Measurements from ENCODE around the gene SMG5. TPM values are rescaled to one million over a fixed set of nuclear protein-coding genes. Genes with fewer than 3 reads are reported as not detected.

SMG5 gene
- total RNA-seq, 1 donor from 2014 or later = 45.9 TPM

- H3K36me3 Mint-ChIP-seq = peaks cover 33% of the 10 kb centered on the region
- H3K36me3 ChIP-seq = peaks cover 24% of the 10 kb centered on the region
Measured at GRCh38 chr1:156308078-156308477, 25.5 kb upstream of the SMG5 start.

GRCh38 chr1:156305215-156305614 lies 22.6 kb upstream of the SMG5 start:
- H3K36me3 ChIP-seq = peaks cover 3% of the 10 kb centered on the region
- H3K4me1 ChIP-seq = no peaks in the 10 kb centered on the region
- no peaks in the 10 kb centered on the region for H3K27me3 ChIP-seq
- Mint-ChIP-seq H3K36me3 (peaks cover 21% of the 10 kb centered on the region), H3K27ac (no peak overlapping the region), H3K4me1 (no peaks in the 10 kb centered on the region), H3K27me3 (ENCODE audit: insufficient read depth, low read depth) (no peaks in the 10 kb centered on the region), H3K9me3 (no peaks in the 10 kb centered on the region), H3K4me3 (no peak overlapping the region)
- peaks cover 3% of the 10 kb centered on the region for H4K20me1 ChIP-seq (ENCODE audit: low read depth)
- H2AFZ ChIP-seq (replicated peaks) = no peak overlapping the region
- H3F3A ChIP-seq (ENCODE audit: low read depth) = peaks cover 17% of the 10 kb centered on the region
- H3K4me2 ChIP-seq = no peak overlapping the region
- no peaks in the 10 kb centered on the region for H3K79me2 ChIP-seq (ENCODE audit: low read depth)
- no peaks in the 10 kb centered on the region for H3K9me3 ChIP-seq (ENCODE audit: low read depth)
- no peak overlapping the region for H3K27ac ChIP-seq
- H3K4me3 ChIP-seq = no peak overlapping the region
- H3K9ac ChIP-seq = no peak overlapping the region
- no peak for DNase-seq (ENCODE audit: low spot score)
- TF ChIP-seq EZH2phosphoT487 (IDR thresholded peaks at IDR 0.05) (no peak), CTCF (IDR thresholded peaks at IDR 0.05) (no peak), EZH2 (IDR thresholded peaks at IDR 0.05) (no peak)

More at GRCh38 chr1:156308078-156308477, 25.5 kb upstream of the SMG5 start:
- no peaks in the 10 kb centered on the region for H3K4me1 ChIP-seq
- H3F3A ChIP-seq (ENCODE audit: low read depth) = peaks cover 30% of the 10 kb centered on the region
- no peak overlapping the region for H3K4me3 ChIP-seq
- no peak overlapping the region for H3K4me2 ChIP-seq
- Mint-ChIP-seq H3K4me1 (no peaks in the 10 kb centered on the region), H3K27me3 (ENCODE audit: insufficient read depth, low read depth) (peaks cover 2% of the 10 kb centered on the region), H3K9me3 (no peaks in the 10 kb centered on the region), H3K27ac (no peak overlapping the region), H3K4me3 (no peak overlapping the region)
- DNase-seq (ENCODE audit: low spot score) = no peak
- H3K79me2 ChIP-seq (ENCODE audit: low read depth) = no peaks in the 10 kb centered on the region
- peaks cover 3% of the 10 kb centered on the region for H4K20me1 ChIP-seq (ENCODE audit: low read depth)
- no peak overlapping the region for H3K27ac ChIP-seq
- H3K9me3 ChIP-seq (ENCODE audit: low read depth) = no peaks in the 10 kb centered on the region
- no peaks in the 10 kb centered on the region for H3K27me3 ChIP-seq
- no peak overlapping the region for H3K9ac ChIP-seq
- H2AFZ ChIP-seq (replicated peaks) = no peak overlapping the region
- no peak for TF ChIP-seq EZH2 (IDR thresholded peaks at IDR 0.05)
- TF ChIP-seq CTCF (IDR thresholded peaks at IDR 0.05) = no peak
- no peak for TF ChIP-seq EZH2phosphoT487 (IDR thresholded peaks at IDR 0.05)

GRCh38 chr1:156303241-156303640 lies 20.6 kb upstream of the SMG5 start:
- H3K4me1 Mint-ChIP-seq = no peaks in the 10 kb centered on the region
- Histone ChIP-seq H3K4me3 (no peak overlapping the region), H3K9me3 (ENCODE audit: low read depth) (no peaks in the 10 kb centered on the region), H4K20me1 (ENCODE audit: low read depth) (no peaks in the 10 kb centered on the region), H2AFZ (replicated peaks) (no peak overlapping the region), H3K4me1 (no peaks in the 10 kb centered on the region), H3K27ac (no peak overlapping the region), H3K9ac (no peak overlapping the region), H3F3A (ENCODE audit: low read depth) (peaks cover 20% of the 10 kb centered on the region), H3K79me2 (ENCODE audit: low read depth) (no peaks in the 10 kb centered on the region), H3K27me3 (no peaks in the 10 kb centered on the region), H3K36me3 (no peaks in the 10 kb centered on the region), H3K4me2 (no peak overlapping the region)
- DNase-seq (ENCODE audit: low spot score) = no peak
- H3K36me3 Mint-ChIP-seq = peaks cover 13% of the 10 kb centered on the region
- H3K27ac Mint-ChIP-seq = no peak overlapping the region
- TF ChIP-seq EZH2 (IDR thresholded peaks at IDR 0.05) (no peak), CTCF (IDR thresholded peaks at IDR 0.05) (no peak), EZH2phosphoT487 (IDR thresholded peaks at IDR 0.05) (no peak)
- H3K4me3 Mint-ChIP-seq = no peak overlapping the region
- no peaks in the 10 kb centered on the region for H3K27me3 Mint-ChIP-seq (ENCODE audit: insufficient read depth, low read depth)
- H3K9me3 Mint-ChIP-seq = no peaks in the 10 kb centered on the region

All from neural progenitor cell (in vitro differentiated cells).